Osteoblast (primary cell): ENCODE data around the gene GPI. TPM values are rescaled to one million over a fixed set of nuclear protein-coding genes. Genes with fewer than 3 reads are reported as not detected.

Experiments
- DNase-seq: peaks from one replicate; pipeline ENCODE4 v3.0.0; 2011; ENCODE audit warnings: low spot score, mixed read lengths; ENCODE audit not compliant: insufficient read length; ENCODE audit errors: missing footprints
- H2AFZ ChIP-seq: 2 replicates; pipeline ENCODE4 v1.6.0; 2011; ENCODE audit warnings: mild to moderate bottlenecking, low read length
- H3K27ac ChIP-seq: 2 replicates; pipeline ENCODE4 v1.5.1; 2011; ENCODE audit warnings: mild to moderate bottlenecking, low read depth, low read length, moderate library complexity
- H3K27me3 ChIP-seq: 2 replicates; pipeline ENCODE4 v1.6.0; 2012; ENCODE audit warnings: mild to moderate bottlenecking, control low read depth, inconsistent platforms, low read length, moderate library complexity; ENCODE audit not compliant: insufficient read depth
- H3K36me3 ChIP-seq: 2 replicates; pipeline ENCODE4 v1.5.1; 2011; ENCODE audit warnings: mild to moderate bottlenecking, low read length, control low read depth, moderate library complexity; ENCODE audit not compliant: insufficient read depth
- H3K4me1 ChIP-seq: 2 replicates; pipeline ENCODE4 v1.5.1; 2011; ENCODE audit warnings: mild to moderate bottlenecking, low read length, control low read depth, moderate library complexity; ENCODE audit not compliant: insufficient read depth
- H3K4me2 ChIP-seq: 2 replicates; pipeline ENCODE4 v1.6.0; 2011; ENCODE audit warnings: mild to moderate bottlenecking, low read length; ENCODE audit not compliant: insufficient read depth
- H3K4me3 ChIP-seq: fragments of 200-600 bp; sonication (generic); 3 replicates; pipeline ENCODE4 v1.5.1; 2012; ENCODE audit warnings: mild to moderate bottlenecking, low read length, inconsistent platforms; ENCODE audit not compliant: insufficient read depth
- H3K79me2 ChIP-seq: 2 replicates; pipeline ENCODE4 v1.6.0; 2012; ENCODE audit warnings: mild to moderate bottlenecking, low read length, control low read depth, inconsistent platforms; ENCODE audit not compliant: insufficient read depth
- H3K9me3 ChIP-seq: 2 replicates; pipeline ENCODE4 v1.5.1; 2011; ENCODE audit warnings: low read depth, low read length, control low read depth
- H4K20me1 ChIP-seq: 2 replicates; pipeline ENCODE4 v1.6.0; 2012; ENCODE audit warnings: mild to moderate bottlenecking, low read length, control low read depth; ENCODE audit not compliant: insufficient read depth
- total RNA-seq: library from RNA; depleted of rRNA; stranded (reverse); fragments of >200 nt; gene quantifications from 2 replicates; pipeline ENCODE4 v1.2.3, GENCODE V29; 2012
- TF ChIP-seq, protein P1 (sequence below): IDR thresholded peaks from 2 replicates; pipeline ENCODE4 v1.5.1; 2011; ENCODE audit warnings: mild to moderate bottlenecking, low read depth, low read length, moderate library complexity; ENCODE audit errors: extremely low read depth

The GPI gene
- total RNA-seq, 1 donor, result 133 TPM

DNA sequence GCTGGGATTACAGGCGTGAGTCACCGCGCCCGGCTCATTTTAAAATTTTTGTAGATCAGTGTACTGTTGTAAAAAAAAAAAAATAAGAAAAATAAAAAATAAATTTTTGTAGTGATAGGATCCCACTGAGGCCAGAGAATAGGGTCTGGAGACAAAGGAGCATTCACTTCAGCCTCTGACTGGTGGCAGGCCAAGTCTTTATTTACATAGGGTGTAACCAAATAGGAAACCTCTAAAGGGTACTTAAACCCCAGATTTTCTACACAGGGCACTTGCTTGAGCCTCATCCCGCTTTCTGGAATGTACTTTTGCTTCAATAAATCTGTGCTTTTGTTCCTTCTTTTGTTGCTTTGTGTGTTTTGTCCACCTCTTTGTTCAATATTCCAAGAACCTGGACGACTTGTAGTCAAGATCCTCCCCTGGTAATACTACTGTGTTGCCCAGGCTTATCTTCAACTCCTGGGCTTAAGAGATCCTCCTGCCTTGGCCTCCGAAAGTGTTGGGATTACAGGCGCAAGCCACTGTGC lies 37.1 kb downstream of the GPI start:
- TF ChIP-seq, protein P1, sequence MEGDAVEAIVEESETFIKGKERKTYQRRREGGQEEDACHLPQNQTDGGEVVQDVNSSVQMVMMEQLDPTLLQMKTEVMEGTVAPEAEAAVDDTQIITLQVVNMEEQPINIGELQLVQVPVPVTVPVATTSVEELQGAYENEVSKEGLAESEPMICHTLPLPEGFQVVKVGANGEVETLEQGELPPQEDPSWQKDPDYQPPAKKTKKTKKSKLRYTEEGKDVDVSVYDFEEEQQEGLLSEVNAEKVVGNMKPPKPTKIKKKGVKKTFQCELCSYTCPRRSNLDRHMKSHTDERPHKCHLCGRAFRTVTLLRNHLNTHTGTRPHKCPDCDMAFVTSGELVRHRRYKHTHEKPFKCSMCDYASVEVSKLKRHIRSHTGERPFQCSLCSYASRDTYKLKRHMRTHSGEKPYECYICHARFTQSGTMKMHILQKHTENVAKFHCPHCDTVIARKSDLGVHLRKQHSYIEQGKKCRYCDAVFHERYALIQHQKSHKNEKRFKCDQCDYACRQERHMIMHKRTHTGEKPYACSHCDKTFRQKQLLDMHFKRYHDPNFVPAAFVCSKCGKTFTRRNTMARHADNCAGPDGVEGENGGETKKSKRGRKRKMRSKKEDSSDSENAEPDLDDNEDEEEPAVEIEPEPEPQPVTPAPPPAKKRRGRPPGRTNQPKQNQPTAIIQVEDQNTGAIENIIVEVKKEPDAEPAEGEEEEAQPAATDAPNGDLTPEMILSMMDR, result no peak
- Histone ChIP-seq H3K36me3 (peaks cover 20% of the 10 kb centered on the region), H3K4me1 (no peaks in the 10 kb centered on the region), H3K9me3 (no peaks in the 10 kb centered on the region), H4K20me1 (no peaks in the 10 kb centered on the region), H3K4me3 (no peak overlapping the region), H2AFZ (no peak overlapping the region), H3K4me2 (no peak overlapping the region), H3K79me2 (peaks cover 6% of the 10 kb centered on the region), H3K27me3 (no peaks in the 10 kb centered on the region), H3K27ac (no peak overlapping the region)
- no peak for DNase-seq

DNA sequence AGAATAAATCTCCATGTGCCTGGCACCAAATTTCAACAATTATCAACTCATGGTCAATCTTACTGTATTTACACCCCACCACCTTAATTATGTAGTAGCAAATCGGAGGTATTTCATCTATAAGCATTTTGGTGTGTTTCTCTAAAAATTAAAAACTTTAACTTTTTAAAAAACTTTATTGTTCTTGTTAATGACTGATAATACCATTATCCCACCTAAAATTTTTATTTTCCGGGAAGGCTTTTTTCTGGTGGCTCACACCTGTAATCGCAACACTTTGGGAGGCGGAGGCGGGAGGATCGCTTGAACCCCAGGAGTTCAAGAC lies 38.8 kb downstream of the GPI start:
- TF ChIP-seq, protein P1, result no peak
- DNase-seq, result no peak
- peaks cover 15% of the 10 kb centered on the region for H3K36me3 ChIP-seq
- no peaks in the 10 kb centered on the region for H3K4me1 ChIP-seq
- no peaks in the 10 kb centered on the region for H3K9me3 ChIP-seq
- H4K20me1 ChIP-seq, result no peaks in the 10 kb centered on the region
- H3K79me2 ChIP-seq, result peaks cover 6% of the 10 kb centered on the region
- peak overlapping the region; percentile 63 for H3K27ac ChIP-seq
- no peaks in the 10 kb centered on the region for H3K27me3 ChIP-seq
- H3K4me3 ChIP-seq, result peak overlapping the region; percentile 98
- peak overlapping the region; percentile 97 for H2AFZ ChIP-seq
- peak overlapping the region; percentile 97 for H3K4me2 ChIP-seq

DNA sequence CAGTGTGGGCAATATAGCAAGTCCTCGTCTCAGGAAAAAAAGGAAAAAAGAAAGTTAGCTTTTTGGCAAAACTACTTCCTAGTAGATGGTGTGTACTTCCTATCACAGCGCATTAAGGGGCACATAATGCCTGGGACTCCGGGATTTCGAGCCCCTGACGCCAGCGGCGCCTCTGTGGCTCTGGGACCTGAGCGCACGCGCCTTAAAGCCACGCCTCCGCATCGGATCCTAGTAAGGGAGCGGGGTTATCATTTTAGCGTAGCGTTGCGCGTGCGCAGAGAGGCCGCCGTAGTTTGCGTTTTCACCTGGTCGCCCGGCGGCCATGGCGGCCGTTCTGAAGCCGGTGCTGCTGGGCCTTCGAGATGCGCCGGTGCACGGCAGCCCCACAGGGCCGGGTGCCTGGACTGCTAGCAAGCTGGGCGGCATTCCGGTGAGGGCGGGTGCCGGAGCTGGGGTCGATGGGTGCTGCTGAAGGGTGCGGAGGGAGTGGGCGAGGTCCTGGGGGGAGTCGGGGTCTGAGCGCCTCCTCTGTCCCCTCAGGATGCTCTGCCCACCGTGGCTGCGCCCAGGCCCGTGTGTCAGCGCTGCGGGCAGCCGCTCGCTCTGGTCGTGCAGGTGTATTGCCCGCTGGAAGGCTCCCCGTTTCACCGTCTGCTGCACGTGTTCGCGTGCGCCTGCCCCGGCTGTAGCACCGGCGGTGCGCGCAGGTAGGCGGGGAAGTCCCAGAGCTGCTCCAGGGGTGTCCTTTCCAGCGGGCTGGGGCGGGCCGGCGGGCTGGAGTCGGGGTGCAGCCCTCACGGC lies 39.3 kb downstream of the GPI start, which contains the start of gene PDCD2L:
TSS of gene PDCD2L (plus strand) at position 291 of the 801 bp plus-strand sequence. CDS start at position 323, 32 bp downstream.
- Histone ChIP-seq H3K4me2 (peak within 1 kb of the TSS; percentile 97), H3K79me2 (peaks cover 6% of the 10 kb centered on the region), H4K20me1 (no peaks in the 10 kb centered on the region), H2AFZ (peak within 1 kb of the TSS; percentile 97), H3K27me3 (no peaks in the 10 kb centered on the region), H3K4me3 (peak within 1 kb of the TSS; percentile 98), H3K36me3 (peaks cover 9% of the 10 kb centered on the region), H3K4me1 (no peaks in the 10 kb centered on the region), H3K27ac (peak within 1 kb of the TSS; percentile 63), H3K9me3 (no peaks in the 10 kb centered on the region)
- TF ChIP-seq, protein P1, result no peak
- peak; percentile 99 for DNase-seq

DNA sequence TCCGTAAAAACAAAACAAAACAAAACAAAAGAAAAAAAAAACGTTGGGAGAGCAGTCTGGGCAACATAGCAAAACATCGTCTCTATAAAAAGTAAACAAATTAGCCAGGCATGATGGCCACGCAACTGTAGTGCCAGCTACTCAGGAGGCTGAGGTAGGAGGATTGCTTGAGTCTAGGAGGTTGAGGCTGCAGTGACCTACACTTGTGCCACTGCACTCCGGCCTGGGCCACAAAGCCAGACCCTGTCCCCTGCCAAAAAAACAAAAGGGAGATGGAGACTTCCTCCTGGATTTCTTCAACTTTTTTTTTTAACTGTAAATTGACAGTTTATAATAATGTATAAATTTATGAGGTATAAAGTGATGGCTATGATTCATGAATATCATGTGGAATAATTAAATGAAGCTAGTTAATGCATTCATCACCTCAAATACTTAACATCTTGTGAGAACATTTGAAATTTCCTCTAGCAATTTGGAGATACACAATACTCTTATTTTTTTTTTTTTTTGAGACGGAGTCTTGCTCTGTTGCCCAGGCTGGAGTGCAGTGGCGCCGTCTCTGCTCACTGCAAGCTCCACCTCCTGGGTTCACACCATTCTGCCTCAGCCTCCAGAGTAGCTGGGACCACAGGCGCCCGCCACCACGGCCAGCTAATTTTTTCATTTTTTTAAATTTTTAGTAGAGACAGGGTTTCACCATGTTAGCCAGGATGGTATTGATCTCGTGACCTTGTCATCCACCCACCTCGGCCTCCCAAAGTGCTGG lies 41.1 kb downstream of the GPI start:
- H4K20me1 ChIP-seq, result no peaks in the 10 kb centered on the region
- H3K27me3 ChIP-seq, result no peaks in the 10 kb centered on the region
- no peak for DNase-seq
- TF ChIP-seq, protein P1, result no peak
- H3K9me3 ChIP-seq, result no peaks in the 10 kb centered on the region
- no peak overlapping the region for H3K4me2 ChIP-seq
- H3K27ac ChIP-seq, result no peak overlapping the region
- no peaks in the 10 kb centered on the region for H3K4me1 ChIP-seq
- H3K36me3 ChIP-seq, result peaks cover 5% of the 10 kb centered on the region
- H3K4me3 ChIP-seq, result no peak overlapping the region
- H2AFZ ChIP-seq, result no peak overlapping the region
- H3K79me2 ChIP-seq, result peaks cover 6% of the 10 kb centered on the region
